Omental fat pad (tissue), 4 donors: ENCODE data around the gene NME4. TPM values are rescaled to one million over a fixed set of nuclear protein-coding genes. Genes with fewer than 3 reads are reported as not detected.
A peak's percentile ranks its signal among the peaks of the same experiment; 100 is the strongest.

Source experiments
- ATAC-seq: fragments of 150-250 bp; one replicate; pipeline ENCODE4 v1.9.1; 2016; ENCODE audit warnings: mild to moderate bottlenecking, moderate library complexity; ENCODE audit not compliant: low FRiP score
- DNase-seq: peaks from one replicate; pipeline ENCODE4 v3.0.0-alpha.2; 2019; ENCODE audit warnings: low spot score
- total RNA-seq, 4 donors: library from RNA; depleted of rRNA; stranded (reverse); fragments of >200 nt; gene quantifications; one replicate each; pipeline ENCODE4 v1.1.0, GENCODE V29; 2016
- TF ChIP-seq, protein P1 (sequence below), 3 donors: fragments of 450-650 bp; IDR thresholded peaks; one replicate each; pipeline ENCODE4 v1.5.1; 2016 to 2017; ENCODE audit warnings: antibody characterized with exemption in 3 of 3, mild to moderate bottlenecking in 3 of 3, moderate library complexity in 2 of 3

The NME4 gene
- total RNA-seq, 4 donors from 2014 or later: 49.5 to 115 (median 79.3) TPM

DNA sequence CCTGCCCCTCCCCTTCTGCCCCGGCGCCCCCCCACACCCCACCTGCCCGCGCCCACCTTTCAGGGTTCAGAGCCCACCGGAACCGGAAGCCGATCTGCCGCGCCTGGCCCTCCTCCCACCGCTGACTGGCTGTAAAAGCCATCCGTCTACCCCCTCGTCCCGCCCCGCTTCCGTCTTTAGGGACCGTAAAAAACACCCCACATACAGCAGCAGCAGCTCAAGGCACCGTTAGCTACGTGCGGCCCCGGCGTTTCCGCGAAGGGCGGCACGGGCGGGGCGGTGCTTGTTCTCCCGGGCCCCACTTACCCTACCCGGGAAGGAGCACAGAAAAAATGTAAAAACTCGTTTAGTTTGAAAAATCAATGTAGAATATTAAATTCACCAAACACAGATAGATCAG, 26.6 kb upstream of the NME4 start, which contains the start of gene MRPL28:
Gene MRPL28, minus strand, starts transcription at position 96 of the 400 bp plus-strand sequence. CDS start 320 bp downstream, outside the sequence.
- TF ChIP-seq, protein P1, sequence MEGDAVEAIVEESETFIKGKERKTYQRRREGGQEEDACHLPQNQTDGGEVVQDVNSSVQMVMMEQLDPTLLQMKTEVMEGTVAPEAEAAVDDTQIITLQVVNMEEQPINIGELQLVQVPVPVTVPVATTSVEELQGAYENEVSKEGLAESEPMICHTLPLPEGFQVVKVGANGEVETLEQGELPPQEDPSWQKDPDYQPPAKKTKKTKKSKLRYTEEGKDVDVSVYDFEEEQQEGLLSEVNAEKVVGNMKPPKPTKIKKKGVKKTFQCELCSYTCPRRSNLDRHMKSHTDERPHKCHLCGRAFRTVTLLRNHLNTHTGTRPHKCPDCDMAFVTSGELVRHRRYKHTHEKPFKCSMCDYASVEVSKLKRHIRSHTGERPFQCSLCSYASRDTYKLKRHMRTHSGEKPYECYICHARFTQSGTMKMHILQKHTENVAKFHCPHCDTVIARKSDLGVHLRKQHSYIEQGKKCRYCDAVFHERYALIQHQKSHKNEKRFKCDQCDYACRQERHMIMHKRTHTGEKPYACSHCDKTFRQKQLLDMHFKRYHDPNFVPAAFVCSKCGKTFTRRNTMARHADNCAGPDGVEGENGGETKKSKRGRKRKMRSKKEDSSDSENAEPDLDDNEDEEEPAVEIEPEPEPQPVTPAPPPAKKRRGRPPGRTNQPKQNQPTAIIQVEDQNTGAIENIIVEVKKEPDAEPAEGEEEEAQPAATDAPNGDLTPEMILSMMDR (IDR thresholded peaks at IDR 0.05): no peak
- DNase-seq (peak; percentile 86), ATAC-seq (peak; percentile 91)

DNA sequence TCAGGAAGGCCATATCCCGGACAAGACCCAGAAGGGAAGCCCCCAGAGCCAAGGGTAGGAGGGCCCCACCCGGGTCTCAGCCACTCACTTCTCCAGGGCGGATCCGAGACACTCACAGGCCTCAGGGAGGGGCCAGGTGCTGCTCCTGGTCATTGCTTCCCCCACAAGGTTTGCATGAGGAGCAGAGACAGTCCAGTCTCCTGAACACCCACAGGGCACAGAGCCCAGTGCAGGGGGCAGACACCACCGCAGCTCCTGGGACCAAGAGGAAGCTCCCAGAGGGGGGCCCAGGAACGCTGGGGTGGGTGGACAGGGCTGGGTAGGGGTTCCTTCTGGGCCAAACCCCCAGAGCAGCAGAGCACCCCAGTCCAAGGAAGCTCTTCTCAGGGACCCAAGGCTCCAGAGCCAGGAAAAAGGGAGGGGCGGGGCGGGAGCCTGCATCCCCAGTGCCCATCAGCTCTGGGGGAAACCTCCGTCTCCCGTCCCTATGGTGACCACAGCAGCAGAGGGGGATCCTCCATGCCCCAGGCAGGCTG, 26.0 kb upstream of the NME4 start:
- DNase-seq (no peak), ATAC-seq (no peak)
- TF ChIP-seq, protein P1 (IDR thresholded peaks at IDR 0.05): no peak

DNA sequence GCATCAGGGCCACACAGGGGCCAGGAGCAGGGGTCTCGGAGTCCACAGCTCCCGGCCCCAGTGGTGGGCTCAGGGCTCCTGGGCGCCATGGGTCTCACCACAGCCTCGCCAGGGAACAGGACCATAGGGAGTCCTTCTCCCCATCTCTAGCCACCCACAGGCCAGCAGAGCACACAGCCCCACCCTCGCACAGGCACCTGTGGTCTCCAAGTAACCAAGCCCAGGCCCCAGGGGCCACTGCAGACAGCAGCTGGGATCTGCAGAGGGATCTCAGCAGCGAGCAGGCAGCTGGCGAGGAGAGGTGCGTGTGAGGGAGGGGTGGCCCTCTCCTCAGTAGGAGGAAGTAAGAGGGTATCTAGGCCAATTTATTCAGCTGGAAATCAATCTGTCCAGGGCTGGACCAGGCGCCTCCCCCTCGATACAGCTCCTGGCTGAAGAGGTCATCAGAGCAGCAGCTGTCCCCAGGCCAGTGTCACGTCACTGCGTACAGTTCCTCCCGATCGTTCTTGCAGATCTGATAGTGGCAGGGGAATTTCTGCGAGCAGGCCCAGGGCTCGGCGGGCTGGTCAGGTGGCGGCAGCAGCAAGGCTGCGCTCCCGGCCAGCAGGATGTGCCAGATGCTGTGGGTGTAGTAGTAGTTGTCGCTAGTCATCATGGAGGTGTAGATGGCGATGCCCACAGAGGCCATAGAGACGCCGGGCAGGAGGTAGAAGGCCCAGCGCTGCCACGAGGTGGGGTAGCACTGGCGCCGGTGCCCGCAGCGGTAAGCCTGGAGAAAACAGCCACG, 25.3 kb upstream of the NME4 start:
- ATAC-seq (no peak), DNase-seq (no peak)
- TF ChIP-seq, protein P1 (IDR thresholded peaks at IDR 0.05): no peak

DNA sequence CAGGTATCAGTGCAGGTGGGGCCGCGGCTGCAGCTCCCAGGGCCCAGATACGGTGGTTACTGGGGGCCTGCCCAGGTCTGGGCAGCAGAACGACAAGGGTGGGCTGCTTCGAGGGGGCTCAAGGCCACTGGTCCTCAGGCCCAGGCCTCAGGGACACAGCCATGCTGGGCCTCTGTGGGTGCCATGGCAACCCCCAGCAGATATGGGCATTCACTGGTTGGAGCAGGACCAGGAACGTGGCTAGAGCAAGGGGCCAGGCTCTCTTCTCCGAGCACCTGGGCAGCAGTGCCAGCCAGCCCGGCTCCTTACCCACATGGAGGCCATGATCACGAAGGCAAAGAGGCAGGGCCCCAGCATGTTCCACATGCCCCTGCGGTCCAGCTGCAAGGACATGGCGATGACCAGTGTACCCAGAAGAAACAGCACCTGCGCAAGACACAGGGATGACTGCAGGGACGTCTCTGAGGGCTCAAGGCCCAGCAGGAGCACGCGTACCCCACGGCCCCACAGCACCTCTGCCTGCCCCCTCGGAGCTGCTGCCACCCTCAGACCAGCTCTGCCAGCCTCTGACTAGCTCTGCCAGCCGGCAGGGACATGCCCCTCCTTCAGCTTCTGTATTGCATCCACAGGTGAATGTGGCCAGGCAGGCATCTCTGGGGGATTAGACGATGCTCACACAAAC, 24.6 kb upstream of the NME4 start:
- TF ChIP-seq, protein P1 (IDR thresholded peaks at IDR 0.05): no peak
- DNase-seq: no peak
- ATAC-seq: no peak

DNA sequence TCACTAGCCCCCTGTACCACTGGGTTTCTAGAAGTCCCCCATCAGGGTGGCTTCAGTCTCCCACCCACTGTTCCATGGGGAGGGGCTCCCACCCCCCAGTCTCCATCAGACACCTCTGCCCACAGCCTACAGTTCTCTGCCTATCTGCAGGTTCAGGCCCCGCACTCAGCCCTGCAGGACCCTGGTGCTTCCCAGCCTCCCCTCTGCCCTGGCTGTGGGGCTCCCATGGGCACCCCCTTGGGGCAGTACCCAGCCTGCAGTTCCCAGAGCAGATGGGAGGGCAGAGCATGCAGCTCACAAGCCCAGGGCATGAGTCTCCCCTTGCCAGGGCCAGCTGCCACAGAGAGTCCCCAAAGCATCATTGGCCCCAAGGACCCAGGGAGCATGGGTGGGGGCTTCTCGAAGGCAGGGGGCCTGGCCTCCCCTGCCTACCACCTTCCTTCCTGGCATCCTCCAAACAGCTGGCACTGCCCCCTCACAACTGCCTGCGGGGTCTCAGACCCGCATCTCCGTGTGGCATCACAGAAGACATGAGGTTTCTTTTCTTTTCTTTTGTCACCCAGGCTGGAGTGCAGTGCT, 23.9 kb upstream of the NME4 start:
- DNase-seq (no peak), ATAC-seq (no peak)
- TF ChIP-seq, protein P1 (IDR thresholded peaks at IDR 0.05): no peak

DNA sequence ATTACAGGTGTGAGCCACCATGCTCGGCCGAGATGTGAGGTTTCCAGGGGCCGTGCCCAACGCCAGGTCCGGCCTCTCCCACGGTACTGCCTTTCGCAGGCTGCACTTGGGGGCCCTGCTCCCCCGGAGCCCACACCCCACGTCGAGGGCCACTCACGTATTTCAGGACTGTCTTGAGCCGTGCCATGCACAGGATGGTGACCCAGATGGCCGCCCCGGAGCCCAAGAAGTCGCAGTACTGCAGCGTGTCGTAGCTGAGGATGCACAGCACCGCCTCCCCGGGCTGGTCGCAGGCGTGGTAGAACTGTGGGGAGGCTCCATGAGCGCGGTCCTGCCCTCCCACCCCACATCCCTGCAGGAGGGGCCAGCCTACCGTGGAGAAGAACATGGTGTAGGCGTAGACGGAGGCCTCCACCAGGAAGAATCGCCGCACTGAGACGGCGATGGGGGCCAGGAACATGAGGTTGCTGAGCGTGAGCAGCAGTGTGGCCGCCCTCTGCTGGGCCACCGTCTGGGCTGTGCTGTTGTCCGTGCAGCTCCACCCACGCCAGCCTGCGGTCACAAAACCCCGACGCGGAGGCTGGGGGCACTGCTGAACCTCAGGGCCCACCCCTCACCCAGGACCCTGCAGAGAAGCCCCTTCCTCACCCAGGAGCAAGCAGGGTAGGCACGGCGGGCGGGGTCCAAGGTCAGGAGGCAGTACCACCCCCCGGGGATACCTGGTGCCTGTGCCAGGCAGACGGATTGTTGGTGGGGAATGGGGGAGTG, 23.0 kb upstream of the NME4 start:
- TF ChIP-seq, protein P1 (IDR thresholded peaks at IDR 0.05): no peak
- ATAC-seq: no peak
- DNase-seq: no peak
